Medulla oblongata (tissue), 1 donor: ENCODE results near the gene COL26A1.
"Not testable (repeated sequence)": the region's sequence is repeated elsewhere in the genome, so short reads cannot be mapped to it uniquely, and the experiment has no call there.

Experiments
- DNase-seq: peaks from one replicate; pipeline ENCODE4 v3.0.0-alpha.2; 2015; ENCODE audit errors: extremely low spot score

The COL26A1 gene

DNA sequence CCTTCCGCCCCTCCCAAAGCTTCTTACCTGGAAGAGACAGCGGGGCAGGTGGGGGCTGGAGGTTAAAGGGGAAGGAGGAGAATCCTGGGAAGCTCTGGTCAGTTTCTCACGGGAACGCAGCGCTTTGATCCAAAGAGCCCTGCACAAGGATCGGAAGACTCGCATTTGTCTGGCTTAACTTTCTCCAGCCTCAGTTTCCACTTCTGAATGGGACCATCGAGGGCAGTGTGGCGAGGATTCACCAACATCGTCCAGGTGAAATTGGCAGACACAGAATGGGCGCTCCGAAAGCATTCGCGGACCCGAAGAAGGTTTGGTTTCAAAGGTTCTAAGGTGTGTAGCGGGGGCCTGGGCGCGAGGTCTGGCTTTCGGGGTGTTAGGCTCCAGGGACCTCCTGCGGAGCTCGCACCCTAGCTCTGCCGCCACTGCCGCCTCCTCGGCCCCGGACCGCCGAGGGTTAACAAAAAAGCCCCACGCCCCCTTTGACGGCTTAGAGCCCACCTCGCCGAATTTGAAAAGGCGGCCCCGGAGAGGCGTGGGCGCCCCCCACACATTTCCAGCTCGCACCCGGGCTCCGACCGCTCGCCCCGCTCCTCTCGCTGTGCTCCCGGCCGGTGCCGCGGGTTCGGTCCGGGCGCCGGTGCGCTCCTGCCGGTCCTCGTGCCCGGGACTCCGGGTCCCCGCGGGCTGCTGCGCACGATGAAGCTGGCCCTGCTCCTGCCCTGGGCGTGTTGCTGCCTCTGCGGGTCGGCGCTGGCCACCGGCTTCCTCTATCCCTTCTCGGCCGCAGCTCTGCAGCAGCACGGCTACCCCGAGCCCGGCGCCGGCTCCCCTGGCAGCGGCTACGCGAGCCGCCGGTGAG is at the start of gene COL26A1:
TSS of gene COL26A1 (plus strand) at position 542 of the 862 bp plus-strand sequence. CDS start at position 700, 158 bp downstream.
- DNase-seq, result no peak

DNA sequence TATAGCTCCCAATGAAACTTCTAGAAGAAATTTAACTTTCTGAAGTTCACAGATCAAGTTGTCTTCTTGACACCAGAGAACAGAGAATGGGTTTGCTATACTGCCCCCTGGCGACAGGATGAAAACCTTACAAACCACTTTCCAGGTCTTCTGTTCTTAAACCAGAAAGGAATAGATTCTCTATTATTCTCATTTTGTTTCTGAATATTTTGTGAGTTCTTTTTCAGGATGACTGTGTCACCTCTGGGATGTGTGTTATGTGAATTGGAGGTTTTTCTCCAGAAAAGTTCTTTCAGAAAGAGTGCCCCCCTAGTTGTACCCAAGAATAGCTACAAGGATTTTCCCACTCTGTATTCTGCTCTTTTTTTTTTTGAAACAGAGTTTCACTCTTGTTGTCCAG is 47.3 kb upstream of the COL26A1 start:
- DNase-seq, result peak; percentile 50

DNA sequence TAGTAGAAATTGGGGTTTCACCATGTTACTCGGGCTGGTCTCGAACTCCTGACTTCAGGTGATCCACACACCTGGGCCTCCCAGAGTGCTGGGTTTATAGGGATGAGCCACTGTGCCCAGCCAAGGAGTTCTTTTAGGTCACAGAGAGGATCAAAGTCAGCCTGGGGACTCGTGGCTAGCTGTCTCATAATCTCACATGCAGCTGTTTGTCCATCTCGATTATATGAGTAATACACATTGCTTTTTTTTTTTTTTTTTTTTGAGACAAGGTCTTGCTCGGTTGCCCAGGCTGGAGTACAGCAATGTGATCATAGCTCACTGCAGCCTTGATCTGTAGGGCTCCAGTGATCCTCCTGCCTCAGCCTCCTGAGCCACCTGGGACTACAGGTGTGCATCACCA is 43.3 kb upstream of the COL26A1 start:
- no peak for DNase-seq

DNA sequence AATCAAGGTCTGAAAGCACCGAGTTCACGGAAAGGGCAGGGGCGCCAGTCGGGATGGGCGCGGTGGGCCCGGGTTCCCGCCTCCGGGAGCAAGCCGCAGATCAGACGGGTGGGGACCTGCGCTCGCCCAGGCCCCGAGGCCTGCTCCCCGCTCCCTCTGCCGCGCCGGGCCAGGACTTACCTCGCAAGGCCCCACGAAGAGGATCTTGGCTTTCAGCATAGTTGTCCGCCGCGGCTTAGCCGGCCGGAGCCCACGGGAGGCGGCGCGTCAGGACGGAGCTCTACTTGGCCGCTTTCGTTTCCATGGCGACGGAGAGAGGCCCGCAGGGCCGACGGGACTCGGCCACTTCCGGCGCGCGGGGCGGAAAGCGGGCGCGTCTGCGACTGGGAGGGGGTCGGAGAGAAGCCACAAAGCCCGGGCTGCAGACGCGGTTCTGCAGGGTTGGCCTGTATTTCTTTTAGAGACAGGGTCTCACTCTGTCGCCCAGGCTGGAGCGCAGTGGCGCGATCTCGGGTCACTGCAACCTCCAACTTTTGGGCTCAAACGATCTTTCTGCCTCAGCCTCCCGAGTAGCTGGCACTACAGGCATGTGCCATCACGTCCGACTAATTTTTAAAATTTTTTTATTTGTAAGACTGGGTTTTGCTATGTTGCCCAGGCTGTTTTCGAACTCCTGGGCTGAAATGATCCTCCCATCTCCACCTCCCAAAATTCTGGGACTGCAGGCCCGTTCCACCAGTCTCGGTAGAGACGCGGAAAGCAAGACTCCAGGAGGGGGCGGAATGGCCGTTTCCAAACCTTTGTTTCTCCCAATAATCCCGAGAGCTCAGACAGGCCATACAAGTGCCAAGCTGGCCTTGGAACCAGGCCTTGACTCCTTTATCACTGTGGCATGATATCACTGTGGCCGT is 40.9 kb upstream of the COL26A1 start, which contains the start of gene IFT22:
TSS of gene IFT22 (minus strand) at position 322 of the 911 bp plus-strand sequence. CDS start at position 219, 103 bp downstream.
- peak; percentile 96 for DNase-seq

DNA sequence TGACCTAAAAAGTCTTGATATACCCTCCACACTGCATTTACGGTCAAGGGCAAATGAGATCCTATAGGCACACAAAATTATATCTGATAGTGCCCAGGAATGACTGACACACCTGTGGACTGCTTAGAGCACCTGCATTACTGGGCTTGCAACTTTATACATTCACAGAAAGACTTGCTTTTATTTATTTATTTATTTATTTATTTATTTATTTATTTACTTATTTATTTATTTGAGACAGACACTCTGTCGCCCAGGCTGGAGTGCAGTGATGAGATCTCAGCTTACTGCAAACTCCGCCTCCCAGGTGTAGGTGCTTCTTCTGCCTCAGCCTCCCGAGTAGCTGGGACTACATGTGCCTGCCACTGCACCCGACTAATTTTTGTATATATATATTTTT is 34.5 kb upstream of the COL26A1 start:
- DNase-seq, result no peak

DNA sequence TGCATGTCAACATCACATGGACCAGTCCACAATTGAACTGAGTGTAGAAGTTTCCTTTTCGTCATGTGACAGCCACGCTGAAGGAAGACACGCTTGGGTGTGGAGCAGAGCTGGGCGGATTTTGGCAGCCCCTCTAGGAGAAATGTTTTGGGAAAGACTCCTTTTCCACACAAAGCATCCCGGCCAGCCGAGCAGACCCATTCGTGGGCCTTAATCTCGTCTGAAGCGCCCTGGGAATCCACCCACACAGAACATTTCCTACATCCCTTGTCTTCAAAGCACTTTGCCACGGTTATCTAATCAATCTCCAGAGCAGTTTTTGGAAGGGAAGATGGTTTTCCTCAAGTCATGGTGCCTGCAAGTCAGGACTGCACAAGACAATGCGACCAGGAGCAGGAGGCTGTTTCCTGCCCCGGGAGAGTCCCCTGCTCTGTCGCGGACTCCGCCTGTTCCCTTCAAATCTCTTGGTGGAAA is 32.6 kb upstream of the COL26A1 start:
- no peak for DNase-seq

DNA sequence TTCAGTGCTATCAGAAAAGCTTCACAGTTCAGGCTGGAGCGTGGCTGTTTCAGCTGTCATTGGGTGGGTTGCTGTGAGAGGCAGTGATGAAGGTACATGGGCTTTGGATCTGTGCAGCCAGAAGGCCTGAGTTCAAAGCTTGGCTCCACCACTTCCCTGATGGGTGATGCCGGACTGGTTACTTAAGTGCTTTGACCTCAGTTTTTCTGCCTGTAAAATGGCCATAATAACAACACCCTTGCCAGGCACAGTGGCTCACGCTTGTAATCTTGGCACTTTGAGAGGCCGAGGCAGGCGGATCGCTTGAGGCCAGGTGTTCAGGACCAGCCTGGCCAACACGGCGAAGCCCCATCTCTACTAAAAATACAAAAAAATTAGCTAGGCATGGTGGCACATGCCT is 30.6 kb upstream of the COL26A1 start:
- no peak for DNase-seq

DNA sequence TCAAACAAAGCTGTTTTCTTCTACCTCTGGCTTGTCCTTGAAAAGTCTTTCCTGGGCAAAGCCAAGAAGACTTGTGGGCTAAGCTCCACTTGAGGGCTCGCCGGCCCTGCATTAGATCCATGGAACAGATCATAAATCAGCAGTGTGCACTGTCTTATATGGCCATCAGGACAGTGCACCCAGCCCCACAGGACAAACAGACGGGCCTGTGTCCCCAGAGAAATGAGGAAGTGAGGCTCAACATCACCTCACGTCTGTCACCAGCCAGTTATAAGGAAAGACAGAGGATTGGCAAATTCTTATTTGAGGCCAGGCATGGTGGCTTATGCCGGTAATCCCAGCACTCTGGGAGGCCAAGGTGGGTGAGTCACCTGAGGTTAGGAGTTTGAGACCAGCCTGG is 28.8 kb upstream of the COL26A1 start:
- no peak for DNase-seq

DNA sequence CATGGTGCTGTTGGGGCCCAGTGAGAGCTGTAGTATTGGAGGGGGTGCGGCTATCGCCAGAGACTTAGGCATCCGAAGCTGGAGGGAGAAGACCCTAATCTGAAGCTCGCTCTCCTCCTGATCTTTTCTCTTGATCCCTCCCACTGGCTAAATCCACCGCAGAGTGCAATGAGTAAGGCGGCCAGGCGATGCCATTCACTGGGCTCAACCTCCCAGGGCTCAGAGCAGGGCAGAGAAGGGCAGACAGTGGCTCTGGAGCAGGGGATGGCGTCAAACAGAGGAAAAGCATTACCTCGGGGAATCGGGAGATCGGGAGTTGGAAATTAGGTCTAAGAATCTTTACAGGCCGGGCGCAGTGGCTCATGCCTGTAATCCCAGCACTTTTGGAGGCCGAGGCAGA is 22.3 kb upstream of the COL26A1 start:
- DNase-seq, result no peak

DNA sequence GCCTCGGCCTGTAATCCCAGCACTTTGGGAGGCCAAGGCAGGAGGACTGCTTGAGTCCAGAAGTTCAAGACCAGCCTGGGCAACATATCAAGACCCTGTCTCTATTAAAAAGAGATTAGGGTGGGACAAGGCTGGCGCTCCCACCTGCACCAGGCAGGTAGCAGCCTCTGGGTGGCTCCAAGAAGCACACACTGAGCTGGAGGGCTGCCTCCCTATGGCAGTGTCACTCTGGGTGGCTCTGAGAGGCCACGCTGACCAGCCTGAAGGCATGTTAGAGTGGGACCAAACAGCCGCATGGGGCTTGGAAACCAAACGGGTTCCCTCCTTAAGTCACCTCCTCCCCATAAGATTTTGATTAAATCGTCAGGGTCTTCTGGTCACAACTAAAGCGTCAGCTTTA is 19.8 kb upstream of the COL26A1 start:
- no peak for DNase-seq

DNA sequence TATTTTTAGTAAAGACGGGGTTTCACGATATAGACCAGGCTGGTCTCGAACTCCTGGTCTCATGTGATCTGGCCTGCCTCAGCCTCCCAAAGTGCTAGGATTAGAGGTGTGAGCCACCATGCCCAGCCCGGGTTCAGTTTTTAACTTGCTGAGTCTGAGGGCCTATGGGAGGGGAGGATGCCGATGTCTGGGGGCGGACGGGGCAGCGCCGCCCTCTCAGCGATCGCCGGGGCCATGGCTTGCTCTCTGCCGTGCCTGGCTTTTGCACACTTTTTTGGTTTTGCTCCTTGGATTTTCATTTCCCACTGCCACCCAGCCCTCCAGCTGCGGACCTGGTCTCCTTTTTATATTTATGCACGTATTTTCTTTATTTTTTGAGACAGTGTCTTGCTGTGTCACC is 15.2 kb upstream of the COL26A1 start:
- no peak for DNase-seq

DNA sequence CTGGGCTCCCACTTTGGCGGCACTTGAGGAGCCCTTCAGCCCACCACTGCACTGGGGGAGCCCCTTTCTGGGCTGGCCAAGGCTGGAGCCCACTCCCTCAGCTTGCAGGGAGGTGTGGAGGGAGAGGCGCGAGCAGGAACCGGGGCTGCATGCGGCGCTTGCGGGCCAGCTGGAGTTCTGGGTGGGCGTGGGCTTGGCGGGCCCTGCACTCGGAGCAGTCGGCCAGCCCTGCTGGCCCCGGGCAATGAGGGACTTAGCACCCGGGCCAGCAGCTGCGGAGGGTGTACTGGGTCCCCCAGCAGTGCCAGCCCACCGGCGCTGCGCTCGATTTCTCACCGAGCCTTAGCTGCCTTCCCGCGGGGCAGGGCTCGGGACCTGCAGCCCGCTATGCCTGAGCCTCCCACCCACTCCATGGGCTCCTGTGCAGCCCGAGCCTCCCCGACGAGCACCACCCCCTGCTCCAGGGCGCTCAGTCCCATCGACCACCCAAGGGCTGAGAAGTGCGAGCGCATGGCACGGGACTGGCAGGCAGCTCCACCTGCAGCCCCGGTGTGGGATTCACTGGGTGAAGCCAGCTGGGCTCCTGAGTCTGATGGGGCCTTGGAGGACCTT is 14.1 kb upstream of the COL26A1 start:
- not testable (repeated sequence) for DNase-seq

DNA sequence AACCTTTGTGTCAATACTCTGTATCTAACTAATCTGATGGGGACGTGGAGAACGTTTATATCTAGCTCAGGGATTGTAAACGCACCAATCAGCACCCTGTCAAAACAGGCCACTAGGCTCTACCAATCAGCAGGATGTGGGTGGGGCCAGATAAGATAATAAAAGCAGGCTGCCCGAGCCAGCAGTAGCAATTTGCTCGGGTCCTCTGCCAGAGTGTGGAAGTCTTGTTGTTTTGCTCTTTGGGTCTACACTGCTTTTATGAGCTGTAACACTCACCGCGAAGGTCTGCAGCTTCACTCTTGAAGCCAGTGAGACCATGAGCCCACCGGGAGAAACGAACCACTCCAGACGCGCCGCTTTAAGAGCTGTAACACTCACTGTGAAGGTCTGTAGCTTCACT is 13.4 kb upstream of the COL26A1 start:
- not testable (repeated sequence) for DNase-seq

DNA sequence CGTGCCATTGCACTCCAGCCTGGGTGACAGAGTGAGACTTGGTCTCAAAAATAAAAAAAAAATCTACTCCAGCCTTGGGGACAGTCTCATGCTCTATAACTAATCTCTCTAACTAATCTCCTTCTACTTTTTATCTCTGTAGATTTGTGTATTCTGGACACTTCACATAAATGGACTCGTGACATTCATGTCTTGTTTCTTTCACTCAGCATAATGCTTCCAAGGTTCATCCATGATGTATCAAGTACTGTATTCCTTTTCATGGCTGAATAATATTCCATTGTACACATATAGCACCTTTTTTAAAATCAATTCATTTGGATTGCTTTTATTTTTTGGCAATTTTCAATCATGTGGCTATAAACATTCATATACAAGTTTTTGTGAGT is 9.8 kb upstream of the COL26A1 start:
- DNase-seq, result no peak

DNA sequence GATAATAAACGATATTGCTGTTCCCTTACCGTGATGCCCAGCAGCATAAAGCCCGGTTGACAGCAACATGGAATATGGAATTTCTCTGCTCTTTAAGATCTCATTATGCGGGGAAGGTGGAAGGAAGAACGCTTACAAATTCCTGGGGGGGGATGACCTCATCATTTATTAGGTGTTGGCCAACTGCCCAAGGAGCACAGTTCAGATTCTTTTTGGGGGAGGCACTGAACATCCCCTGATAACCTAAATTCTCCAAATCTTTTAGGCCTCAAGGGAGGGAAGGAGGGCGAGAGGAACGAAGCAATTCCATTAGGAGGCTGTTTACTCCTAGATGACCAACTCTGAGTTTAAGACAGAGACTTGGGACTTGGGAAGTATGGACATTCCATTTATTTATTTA is 5.2 kb upstream of the COL26A1 start:
- DNase-seq, result no peak

DNA sequence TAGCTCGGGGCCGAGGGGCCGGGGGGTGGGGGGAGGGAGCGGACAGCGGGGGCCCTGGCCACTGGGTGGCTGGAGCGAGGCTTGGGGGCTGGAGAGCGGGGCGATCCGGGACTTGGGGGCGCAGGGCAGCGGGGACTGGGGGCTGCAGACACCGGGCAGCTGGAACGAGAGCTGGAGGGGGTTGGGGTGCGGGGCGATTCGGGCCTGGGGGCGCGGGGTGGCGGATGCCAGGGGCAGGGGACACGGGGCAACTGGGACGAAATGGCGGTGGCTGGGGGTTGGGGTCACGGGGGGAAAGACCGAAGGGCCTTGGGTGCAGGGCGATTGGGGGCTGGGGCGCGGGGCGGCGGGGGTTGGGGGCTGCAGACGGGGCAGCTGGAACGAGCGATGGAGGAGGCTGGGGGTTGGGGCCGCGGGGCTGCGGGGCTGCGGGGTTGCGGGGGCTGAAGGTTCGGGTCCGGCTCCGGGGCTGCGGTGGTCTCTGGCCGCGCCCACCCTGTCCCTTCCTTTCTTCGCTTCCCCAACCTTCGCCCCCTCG is 590 bp downstream of the COL26A1 start:
- no peak for DNase-seq

DNA sequence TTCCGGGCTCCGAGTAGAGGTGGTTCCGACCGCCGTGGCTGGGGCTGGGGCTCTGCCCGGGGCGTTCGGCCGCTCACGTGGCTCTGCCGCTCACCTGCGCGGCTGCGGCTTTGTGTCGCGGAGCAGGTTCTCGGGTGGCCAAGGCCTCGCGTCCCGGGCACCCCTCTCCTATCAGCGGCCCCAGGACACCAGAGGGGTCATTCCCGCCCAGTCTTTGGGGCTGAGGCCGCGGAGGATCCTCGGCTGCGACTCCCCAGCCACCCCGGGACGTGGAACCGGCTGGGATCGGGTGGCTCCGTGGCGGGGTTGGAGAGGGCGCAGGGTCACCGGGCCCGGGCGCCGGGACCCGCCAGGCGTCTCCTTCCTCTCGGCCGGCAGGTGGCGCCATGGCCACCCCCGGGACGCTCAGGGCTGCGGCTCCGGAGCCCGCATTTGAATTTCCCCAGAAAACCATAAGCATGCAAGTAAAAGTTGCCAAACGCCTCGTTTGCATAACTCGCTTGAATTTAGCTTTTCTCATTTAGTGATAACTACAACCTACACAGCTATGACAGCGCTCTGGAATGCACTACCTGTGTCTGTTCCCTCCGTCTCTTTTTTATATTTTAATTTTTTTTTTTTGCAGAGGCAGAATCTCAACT is 1.2 kb downstream of the COL26A1 start:
- peak; percentile 72 for DNase-seq

DNA sequence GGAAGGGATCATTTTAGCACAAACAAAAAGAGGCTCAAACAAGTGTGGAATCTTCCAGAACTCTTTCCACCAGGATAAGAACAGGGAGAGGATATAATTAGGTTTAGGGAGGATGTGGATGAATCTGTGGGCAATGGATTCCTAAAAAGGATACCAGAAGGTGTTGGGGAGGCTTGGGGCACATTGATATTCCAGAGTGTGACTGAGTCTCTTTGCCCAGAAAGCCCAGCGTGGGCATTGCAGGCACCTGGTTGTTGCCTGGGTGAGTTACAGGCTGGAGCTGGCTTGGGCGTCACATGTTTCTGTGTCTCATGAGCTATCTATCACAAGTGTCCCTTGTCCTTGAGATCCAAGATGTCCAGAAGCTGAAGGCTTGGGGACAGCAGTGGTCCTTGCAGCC is 3.3 kb downstream of the COL26A1 start:
- no peak for DNase-seq

DNA sequence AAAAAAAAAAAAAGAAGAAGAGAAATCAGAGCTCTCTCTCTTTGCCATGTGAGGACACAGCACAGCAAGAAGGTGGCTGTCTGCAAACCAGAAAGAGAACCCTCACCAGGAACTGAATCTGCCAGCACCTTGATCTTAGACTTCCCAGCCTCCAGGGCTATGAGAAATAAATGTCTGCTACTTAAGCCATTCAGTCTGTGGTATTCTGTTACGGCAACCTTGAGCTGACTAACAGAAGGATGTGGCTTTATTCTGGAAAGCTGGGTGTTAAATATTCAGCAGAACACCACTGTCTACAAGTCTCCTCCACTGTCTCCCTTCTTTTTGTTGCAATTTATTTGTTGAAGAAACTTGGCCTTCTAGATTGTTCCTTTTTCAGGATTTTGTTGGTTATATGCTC is 5.0 kb downstream of the COL26A1 start:
- no peak for DNase-seq

DNA sequence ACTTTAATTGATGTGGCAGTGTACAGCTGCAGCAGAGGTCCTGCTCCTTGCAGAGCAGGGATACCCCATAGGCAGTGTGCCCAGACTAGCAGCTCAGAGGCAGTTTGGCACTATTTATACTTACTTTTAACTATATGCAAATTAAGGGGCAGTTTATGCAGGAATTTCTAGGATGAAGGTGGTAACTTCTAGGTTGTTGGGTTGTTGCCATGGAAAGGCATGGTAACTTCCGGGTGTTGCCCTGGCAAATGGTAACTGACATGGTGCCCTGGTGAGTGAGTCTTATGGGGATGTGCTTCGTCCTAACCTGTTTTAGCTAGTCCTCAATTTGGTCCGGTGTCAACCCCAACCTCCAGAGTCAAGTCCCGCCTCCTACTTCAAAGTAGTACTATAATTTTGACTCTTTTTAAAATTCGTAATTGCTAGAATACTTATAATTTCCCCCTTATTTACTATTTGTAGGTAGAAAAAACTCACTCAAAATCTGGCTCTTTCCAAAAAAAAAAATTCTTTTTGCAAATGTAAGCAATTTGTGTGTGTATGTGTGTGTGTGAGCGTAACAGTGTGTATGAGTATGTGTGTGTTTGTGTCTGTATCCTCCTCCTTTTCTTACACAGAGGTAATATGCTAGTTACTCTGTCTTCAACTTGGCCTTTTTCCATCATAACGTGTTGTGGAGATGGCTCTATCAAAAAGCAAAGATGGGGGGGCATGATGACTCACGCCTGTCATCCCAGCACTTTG is 5.9 kb downstream of the COL26A1 start:
- no peak for DNase-seq

DNA sequence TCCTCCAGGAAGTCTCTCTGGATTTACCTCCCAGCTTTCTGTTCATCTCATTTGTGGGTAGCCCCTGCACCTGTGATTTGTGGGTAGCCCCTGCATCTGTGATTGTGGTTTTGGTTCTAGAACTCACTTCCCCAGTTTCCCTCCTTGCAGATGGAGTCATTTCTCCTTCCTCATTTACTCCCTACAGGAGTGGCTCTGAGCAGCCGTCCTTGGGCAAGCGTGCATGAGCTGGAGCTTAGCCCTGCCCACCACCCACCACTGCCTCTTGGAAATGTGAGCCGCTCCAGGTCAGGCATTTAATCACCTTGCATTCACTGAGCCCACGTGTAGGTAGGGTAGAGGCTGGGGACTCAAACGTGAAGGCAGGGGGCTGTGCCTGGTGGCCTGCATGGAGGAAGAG is 8.2 kb downstream of the COL26A1 start:
- no peak for DNase-seq
